ENCODE data around the gene SAMD4A.

DNA sequence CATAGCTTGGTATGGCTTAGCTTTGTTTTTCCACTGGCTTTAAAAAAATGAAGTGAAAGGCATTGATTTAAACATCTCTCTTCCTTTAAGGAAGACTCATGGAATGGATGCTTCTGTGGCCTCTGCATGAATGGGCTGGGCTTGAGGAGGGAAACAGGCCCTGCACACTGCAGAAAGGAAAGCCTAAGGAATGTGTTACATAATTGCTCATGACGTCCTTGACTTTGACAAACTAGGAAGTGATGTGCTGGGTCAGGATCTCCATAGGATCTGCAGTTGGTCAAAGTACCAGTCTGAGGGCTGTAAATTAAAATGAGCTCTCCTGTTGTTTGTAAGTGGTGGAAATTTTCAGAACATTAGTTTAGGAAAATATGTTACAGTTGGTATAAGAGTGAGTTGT is 12.7 kb downstream of the SAMD4A start:
- TF ChIP-seq RAD21 (IDR thresholded peaks at IDR 0.05; ENCODE audit: low read depth) (no peak), NFIC (IDR thresholded peaks at IDR 0.05) (no peak), ZBTB7A (IDR thresholded peaks at IDR 0.05; ENCODE audit: low read depth) (no peak), EGR1 (IDR thresholded peaks at IDR 0.05) (no peak), TAF1 (IDR thresholded peaks at IDR 0.05; ENCODE audit: low read depth) (no peak), EP300 (IDR thresholded peaks at IDR 0.05; ENCODE audit: borderline replicate concordance) (no peak), TEAD4 (IDR thresholded peaks at IDR 0.05) (no peak), CEBPB (IDR thresholded peaks at IDR 0.05) (no peak), CREB1 (IDR thresholded peaks at IDR 0.05; ENCODE audit: low read depth) (no peak), YY1 (IDR thresholded peaks at IDR 0.05; ENCODE audit: low read depth) (no peak)
- TF ChIP-seq, protein P1, sequence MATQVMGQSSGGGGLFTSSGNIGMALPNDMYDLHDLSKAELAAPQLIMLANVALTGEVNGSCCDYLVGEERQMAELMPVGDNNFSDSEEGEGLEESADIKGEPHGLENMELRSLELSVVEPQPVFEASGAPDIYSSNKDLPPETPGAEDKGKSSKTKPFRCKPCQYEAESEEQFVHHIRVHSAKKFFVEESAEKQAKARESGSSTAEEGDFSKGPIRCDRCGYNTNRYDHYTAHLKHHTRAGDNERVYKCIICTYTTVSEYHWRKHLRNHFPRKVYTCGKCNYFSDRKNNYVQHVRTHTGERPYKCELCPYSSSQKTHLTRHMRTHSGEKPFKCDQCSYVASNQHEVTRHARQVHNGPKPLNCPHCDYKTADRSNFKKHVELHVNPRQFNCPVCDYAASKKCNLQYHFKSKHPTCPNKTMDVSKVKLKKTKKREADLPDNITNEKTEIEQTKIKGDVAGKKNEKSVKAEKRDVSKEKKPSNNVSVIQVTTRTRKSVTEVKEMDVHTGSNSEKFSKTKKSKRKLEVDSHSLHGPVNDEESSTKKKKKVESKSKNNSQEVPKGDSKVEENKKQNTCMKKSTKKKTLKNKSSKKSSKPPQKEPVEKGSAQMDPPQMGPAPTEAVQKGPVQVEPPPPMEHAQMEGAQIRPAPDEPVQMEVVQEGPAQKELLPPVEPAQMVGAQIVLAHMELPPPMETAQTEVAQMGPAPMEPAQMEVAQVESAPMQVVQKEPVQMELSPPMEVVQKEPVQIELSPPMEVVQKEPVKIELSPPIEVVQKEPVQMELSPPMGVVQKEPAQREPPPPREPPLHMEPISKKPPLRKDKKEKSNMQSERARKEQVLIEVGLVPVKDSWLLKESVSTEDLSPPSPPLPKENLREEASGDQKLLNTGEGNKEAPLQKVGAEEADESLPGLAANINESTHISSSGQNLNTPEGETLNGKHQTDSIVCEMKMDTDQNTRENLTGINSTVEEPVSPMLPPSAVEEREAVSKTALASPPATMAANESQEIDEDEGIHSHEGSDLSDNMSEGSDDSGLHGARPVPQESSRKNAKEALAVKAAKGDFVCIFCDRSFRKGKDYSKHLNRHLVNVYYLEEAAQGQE (IDR thresholded peaks at IDR 0.05; ENCODE audit: low read depth), result no peak
- TF ChIP-seq, protein P2, sequence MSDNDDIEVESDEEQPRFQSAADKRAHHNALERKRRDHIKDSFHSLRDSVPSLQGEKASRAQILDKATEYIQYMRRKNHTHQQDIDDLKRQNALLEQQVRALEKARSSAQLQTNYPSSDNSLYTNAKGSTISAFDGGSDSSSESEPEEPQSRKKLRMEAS (IDR thresholded peaks at IDR 0.05), result no peak
- TF ChIP-seq, protein P3, sequence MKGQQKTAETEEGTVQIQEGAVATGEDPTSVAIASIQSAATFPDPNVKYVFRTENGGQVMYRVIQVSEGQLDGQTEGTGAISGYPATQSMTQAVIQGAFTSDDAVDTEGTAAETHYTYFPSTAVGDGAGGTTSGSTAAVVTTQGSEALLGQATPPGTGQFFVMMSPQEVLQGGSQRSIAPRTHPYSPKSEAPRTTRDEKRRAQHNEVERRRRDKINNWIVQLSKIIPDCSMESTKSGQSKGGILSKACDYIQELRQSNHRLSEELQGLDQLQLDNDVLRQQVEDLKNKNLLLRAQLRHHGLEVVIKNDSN (IDR thresholded peaks at IDR 0.05), result no peak

All from Ishikawa (cell line).